Measurements from ENCODE around the gene CASP2.

DNA sequence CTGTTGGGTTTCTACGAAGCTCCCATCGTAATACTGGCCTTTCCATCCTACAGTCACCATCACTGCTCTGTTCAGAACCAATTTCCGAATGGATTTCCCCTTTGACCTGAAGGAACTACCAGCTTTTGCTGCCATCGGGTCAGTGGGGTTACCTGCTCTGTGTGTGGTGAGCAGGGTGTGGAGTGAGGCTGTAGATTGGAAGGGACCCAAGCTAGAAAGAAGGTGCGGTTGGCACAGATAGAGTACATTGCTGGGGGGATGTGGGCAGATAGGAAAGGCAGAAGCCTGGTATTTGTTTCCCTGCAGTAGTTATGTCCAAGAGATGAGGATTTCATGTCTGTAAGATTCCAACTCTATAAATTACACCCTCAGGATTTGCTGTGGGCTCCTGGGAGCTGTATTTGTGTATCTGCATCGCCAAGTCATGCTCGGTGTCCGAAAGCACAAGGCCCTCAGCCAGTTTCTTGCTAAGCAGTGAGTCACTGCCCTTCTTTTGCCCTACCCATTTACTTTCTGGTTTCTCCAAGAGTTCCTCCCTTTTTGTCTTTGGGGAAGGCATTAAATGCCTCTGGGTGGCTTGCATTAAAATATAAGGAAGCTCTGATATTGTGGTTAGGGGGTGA lies 43.1 kb downstream of the CASP2 start:
- TF ChIP-seq, protein P1, sequence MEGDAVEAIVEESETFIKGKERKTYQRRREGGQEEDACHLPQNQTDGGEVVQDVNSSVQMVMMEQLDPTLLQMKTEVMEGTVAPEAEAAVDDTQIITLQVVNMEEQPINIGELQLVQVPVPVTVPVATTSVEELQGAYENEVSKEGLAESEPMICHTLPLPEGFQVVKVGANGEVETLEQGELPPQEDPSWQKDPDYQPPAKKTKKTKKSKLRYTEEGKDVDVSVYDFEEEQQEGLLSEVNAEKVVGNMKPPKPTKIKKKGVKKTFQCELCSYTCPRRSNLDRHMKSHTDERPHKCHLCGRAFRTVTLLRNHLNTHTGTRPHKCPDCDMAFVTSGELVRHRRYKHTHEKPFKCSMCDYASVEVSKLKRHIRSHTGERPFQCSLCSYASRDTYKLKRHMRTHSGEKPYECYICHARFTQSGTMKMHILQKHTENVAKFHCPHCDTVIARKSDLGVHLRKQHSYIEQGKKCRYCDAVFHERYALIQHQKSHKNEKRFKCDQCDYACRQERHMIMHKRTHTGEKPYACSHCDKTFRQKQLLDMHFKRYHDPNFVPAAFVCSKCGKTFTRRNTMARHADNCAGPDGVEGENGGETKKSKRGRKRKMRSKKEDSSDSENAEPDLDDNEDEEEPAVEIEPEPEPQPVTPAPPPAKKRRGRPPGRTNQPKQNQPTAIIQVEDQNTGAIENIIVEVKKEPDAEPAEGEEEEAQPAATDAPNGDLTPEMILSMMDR (optimal IDR thresholded peaks at IDR 0.05 in 1 of 3, IDR thresholded peaks at IDR 0.05 in 1 of 3, conservative IDR thresholded peaks at IDR 0.05 in 1 of 3; ENCODE audit: extremely low read depth in 1 of 3, insufficient read depth in 2 of 3, low read length in 3 of 3): no peak
- no peak for TF ChIP-seq EZH2 (IDR thresholded peaks at IDR 0.05; ENCODE audit: low read length)

Measured in keratinocyte (primary cell).